Chondrocyte (in vitro differentiated cells): Measurements from ENCODE around the gene DNAH3. TPM values are rescaled to one million over a fixed set of nuclear protein-coding genes. Genes with fewer than 3 reads are reported as not detected.
"Not testable (repeated sequence)": the region's sequence is repeated elsewhere in the genome, so short reads cannot be mapped to it uniquely, and the experiment has no call there.

Source experiments
- DNase-seq: peaks from one replicate; pipeline ENCODE4 v3.0.0; 2021; ENCODE audit warnings: mixed read lengths, low spot score
- H3K27ac Mint-ChIP-seq: one replicate; pipeline ENCODE4 v1.8.0; 2021; ENCODE audit warnings: mild to moderate bottlenecking, moderate library complexity, mixed read lengths; ENCODE audit not compliant: unreplicated experiment
- H3K27me3 Mint-ChIP-seq: 2 replicates; pipeline ENCODE4 v1.8.0; 2021; ENCODE audit warnings: low read depth, mixed read lengths
- H3K36me3 Mint-ChIP-seq: 2 replicates; pipeline ENCODE4 v1.8.0; 2021; ENCODE audit warnings: low read depth, mixed read lengths
- H3K4me1 Mint-ChIP-seq: 2 replicates; pipeline ENCODE4 v1.8.0; 2021; ENCODE audit warnings: low read depth, mild to moderate bottlenecking, mixed read lengths
- H3K4me3 Mint-ChIP-seq: one replicate; pipeline ENCODE4 v1.8.0; 2021; ENCODE audit warnings: mild to moderate bottlenecking, moderate library complexity, mixed read lengths; ENCODE audit not compliant: unreplicated experiment
- H3K9me3 Mint-ChIP-seq: 2 replicates; pipeline ENCODE4 v1.8.0; 2021; ENCODE audit warnings: low read depth, mixed read lengths
- total RNA-seq: library from RNA; stranded (reverse); gene quantifications from 3 replicates; pipeline ENCODE4 v1.2.1, GENCODE V29; 2021
- TF ChIP-seq, protein P1 (sequence below): fragments of 200-600 bp; sonication (generic); IDR thresholded peaks from 2 replicates; pipeline ENCODE4 v1.5.0; 2021; ENCODE audit warnings: antibody characterized with exemption, mild to moderate bottlenecking, moderate library complexity

DNAH3 gene
- total RNA-seq, 1 donor from 2014 or later: not detected

- no peak overlapping the region for H3K4me3 Mint-ChIP-seq
- no peak overlapping the region for H3K27ac Mint-ChIP-seq
- peaks cover 5% of the 10 kb centered on the region for H3K27me3 Mint-ChIP-seq
- H3K9me3 Mint-ChIP-seq: no peaks in the 10 kb centered on the region
- H3K36me3 Mint-ChIP-seq: peaks cover 2% of the 10 kb centered on the region
- no peak for DNase-seq
- H3K4me1 Mint-ChIP-seq: no peaks in the 10 kb centered on the region
- TF ChIP-seq, protein P1, sequence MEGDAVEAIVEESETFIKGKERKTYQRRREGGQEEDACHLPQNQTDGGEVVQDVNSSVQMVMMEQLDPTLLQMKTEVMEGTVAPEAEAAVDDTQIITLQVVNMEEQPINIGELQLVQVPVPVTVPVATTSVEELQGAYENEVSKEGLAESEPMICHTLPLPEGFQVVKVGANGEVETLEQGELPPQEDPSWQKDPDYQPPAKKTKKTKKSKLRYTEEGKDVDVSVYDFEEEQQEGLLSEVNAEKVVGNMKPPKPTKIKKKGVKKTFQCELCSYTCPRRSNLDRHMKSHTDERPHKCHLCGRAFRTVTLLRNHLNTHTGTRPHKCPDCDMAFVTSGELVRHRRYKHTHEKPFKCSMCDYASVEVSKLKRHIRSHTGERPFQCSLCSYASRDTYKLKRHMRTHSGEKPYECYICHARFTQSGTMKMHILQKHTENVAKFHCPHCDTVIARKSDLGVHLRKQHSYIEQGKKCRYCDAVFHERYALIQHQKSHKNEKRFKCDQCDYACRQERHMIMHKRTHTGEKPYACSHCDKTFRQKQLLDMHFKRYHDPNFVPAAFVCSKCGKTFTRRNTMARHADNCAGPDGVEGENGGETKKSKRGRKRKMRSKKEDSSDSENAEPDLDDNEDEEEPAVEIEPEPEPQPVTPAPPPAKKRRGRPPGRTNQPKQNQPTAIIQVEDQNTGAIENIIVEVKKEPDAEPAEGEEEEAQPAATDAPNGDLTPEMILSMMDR: no peak
These were observed 202.2 kb downstream of the DNAH3 start for GRCh38 chr16:20948444-20948843.

DNA sequence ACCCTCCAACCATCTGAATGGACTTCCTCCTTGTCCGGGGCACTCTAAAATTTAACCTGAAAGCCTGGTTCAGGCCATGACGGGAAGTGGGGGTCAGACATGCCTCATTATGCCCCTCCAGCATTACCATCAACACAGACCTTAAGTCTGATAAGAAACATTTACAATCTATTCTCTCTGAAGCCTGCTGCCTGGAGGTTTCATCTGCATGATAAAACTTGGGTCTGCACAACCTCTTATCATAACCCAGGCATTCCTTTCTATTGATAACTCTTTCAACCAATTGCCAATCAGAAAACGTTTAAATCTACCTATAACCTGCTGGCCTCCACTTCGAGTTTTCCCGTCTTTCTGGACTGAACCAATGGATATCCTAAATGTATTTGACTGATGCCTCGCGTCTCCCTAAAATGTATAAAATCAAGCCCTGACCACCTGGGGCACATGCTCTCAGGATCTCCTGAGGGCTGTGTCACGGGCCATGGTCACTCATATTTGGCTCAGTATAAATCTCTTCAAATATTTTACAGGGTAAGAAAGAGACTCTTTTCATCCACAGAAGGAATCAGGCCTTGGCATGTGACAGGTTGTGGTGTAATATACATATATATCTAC lies 204.5 kb downstream of the DNAH3 start:
- TF ChIP-seq, protein P1: no peak
- peaks cover 5% of the 10 kb centered on the region for H3K27me3 Mint-ChIP-seq
- H3K4me1 Mint-ChIP-seq: no peaks in the 10 kb centered on the region
- no peak overlapping the region for H3K4me3 Mint-ChIP-seq
- no peak for DNase-seq
- H3K36me3 Mint-ChIP-seq: peaks cover 2% of the 10 kb centered on the region
- H3K27ac Mint-ChIP-seq: no peak overlapping the region
- H3K9me3 Mint-ChIP-seq: no peaks in the 10 kb centered on the region

DNA sequence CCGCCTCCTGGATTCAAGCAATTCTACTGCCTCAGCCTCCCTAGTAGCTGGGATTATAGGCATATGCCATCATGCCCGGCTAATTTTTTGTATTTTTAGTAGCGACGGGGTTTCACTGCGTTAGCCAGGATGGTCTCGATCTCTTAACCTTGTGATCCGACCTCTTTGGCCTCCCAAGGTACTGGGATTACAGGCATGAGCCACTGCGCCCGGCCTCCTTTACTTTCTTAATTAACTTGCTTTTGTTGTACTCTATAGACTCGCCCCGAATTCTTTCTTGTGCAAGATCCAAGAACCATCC lies 205.1 kb downstream of the DNAH3 start:
- H3K27me3 Mint-ChIP-seq, H3K36me3 Mint-ChIP-seq, H3K4me3 Mint-ChIP-seq, H3K9me3 Mint-ChIP-seq, H3K4me1 Mint-ChIP-seq, H3K27ac Mint-ChIP-seq, DNase-seq: not testable (repeated sequence)

GRCh38 chr16:20944861-20945574 lies 205.6 kb downstream of the DNAH3 start:
- H3K9me3 Mint-ChIP-seq: no peaks in the 10 kb centered on the region
- H3K4me1 Mint-ChIP-seq: no peaks in the 10 kb centered on the region
- H3K27ac Mint-ChIP-seq: no peak overlapping the region
- peaks cover 2% of the 10 kb centered on the region for H3K36me3 Mint-ChIP-seq
- no peak overlapping the region for H3K4me3 Mint-ChIP-seq
- H3K27me3 Mint-ChIP-seq: peaks cover 2% of the 10 kb centered on the region
- no peak for DNase-seq
- TF ChIP-seq, protein P1: peak; percentile 48

DNA sequence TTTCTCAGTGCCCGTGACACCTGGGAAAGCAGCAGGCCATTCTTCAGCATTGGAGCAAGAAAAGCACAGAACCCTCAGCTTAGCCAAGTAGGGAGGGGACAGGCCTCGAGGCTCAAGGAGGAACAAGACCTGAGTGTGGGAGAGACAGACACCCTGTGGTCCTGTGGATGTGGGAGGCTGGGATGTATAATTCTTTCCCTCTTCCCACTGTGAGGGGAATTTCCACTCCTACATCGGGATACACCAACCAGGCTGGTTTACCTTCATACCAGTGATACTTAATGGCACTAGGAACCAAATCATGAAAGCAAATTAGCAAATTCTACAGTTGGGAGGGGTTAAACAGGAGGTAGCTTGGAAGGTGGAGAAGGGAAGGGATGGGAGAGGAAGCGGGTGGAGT lies 208.4 kb downstream of the DNAH3 start:
- DNase-seq: no peak
- H3K4me1 Mint-ChIP-seq: peaks cover 5% of the 10 kb centered on the region
- TF ChIP-seq, protein P1: no peak
- H3K36me3 Mint-ChIP-seq: no peaks in the 10 kb centered on the region
- no peak overlapping the region for H3K27ac Mint-ChIP-seq
- H3K9me3 Mint-ChIP-seq: no peaks in the 10 kb centered on the region
- H3K4me3 Mint-ChIP-seq: no peak overlapping the region
- no peaks in the 10 kb centered on the region for H3K27me3 Mint-ChIP-seq

DNA sequence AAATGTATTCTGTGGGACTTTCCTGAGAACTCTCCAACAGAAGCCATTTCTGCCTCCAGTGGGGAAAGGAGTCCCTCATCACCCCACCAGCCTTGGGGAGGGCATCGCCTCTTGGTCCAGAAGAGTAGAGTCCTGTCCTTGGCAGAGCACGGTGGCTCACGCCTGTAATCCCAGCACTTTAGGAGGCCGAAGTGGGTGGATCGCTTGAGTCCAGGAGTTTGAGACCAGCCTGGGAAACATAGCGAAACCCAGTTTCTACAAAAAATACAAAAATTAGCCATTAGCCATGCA lies 209.1 kb downstream of the DNAH3 start:
- peaks cover 5% of the 10 kb centered on the region for H3K4me1 Mint-ChIP-seq
- TF ChIP-seq, protein P1: no peak
- H3K27ac Mint-ChIP-seq: no peak overlapping the region
- H3K36me3 Mint-ChIP-seq: no peaks in the 10 kb centered on the region
- DNase-seq: peak; percentile 59
- no peaks in the 10 kb centered on the region for H3K9me3 Mint-ChIP-seq
- no peak overlapping the region for H3K4me3 Mint-ChIP-seq
- H3K27me3 Mint-ChIP-seq: no peaks in the 10 kb centered on the region
